ENCODE measurements around the gene CCDC85C.

CCDC85C gene

GRCh38 chr14:99568567-99569560 is 35.1 kb downstream of the CCDC85C start:
- Mint-ChIP-seq H3K4me1 (ENCODE audit: low read depth) (peaks cover 1% of the 10 kb centered on the region), H3K4me3 (no peak overlapping the region), H3K9me3 (no peaks in the 10 kb centered on the region), H3K27me3 (no peaks in the 10 kb centered on the region), H3K27ac (no peak overlapping the region), H3K36me3 (ENCODE audit: low read depth) (no peaks in the 10 kb centered on the region)
- DNase-seq: no peak

- no peak overlapping the region for H3K27ac Mint-ChIP-seq
Measured at GRCh38 chr14:99566390-99567354, 37.3 kb downstream of the CCDC85C start.

GRCh38 chr14:99566009-99566389 is 38.0 kb downstream of the CCDC85C start:
- Mint-ChIP-seq H3K27ac (no peak overlapping the region), H3K36me3 (ENCODE audit: low read depth) (no peaks in the 10 kb centered on the region), H3K9me3 (no peaks in the 10 kb centered on the region), H3K27me3 (no peaks in the 10 kb centered on the region), H3K4me3 (no peak overlapping the region), H3K4me1 (ENCODE audit: low read depth) (peaks cover 3% of the 10 kb centered on the region)
- no peak for DNase-seq

More at GRCh38 chr14:99566390-99567354, 37.3 kb downstream of the CCDC85C start:
- no peaks in the 10 kb centered on the region for H3K27me3 Mint-ChIP-seq
- no peaks in the 10 kb centered on the region for H3K9me3 Mint-ChIP-seq
- H3K4me1 Mint-ChIP-seq (ENCODE audit: low read depth): peaks cover 3% of the 10 kb centered on the region
- DNase-seq: no peak
- no peak overlapping the region for H3K4me3 Mint-ChIP-seq
- H3K36me3 Mint-ChIP-seq (ENCODE audit: low read depth): no peaks in the 10 kb centered on the region

GRCh38 chr14:99565383-99565782 is 38.6 kb downstream of the CCDC85C start:
- Mint-ChIP-seq H3K27me3 (no peaks in the 10 kb centered on the region), H3K4me3 (no peak overlapping the region), H3K36me3 (ENCODE audit: low read depth) (no peaks in the 10 kb centered on the region), H3K4me1 (ENCODE audit: low read depth) (peaks cover 3% of the 10 kb centered on the region), H3K27ac (no peak overlapping the region), H3K9me3 (no peaks in the 10 kb centered on the region)
- DNase-seq: no peak

- Mint-ChIP-seq H3K27ac (no peak overlapping the region), H3K4me1 (ENCODE audit: low read depth) (peaks cover 3% of the 10 kb centered on the region), H3K27me3 (no peaks in the 10 kb centered on the region), H3K9me3 (no peaks in the 10 kb centered on the region), H3K4me3 (no peak overlapping the region), H3K36me3 (ENCODE audit: low read depth) (no peaks in the 10 kb centered on the region)
- DNase-seq: no peak
Measured at GRCh38 chr14:99564926-99565259, 39.1 kb downstream of the CCDC85C start.

- Mint-ChIP-seq H3K9me3 (no peaks in the 10 kb centered on the region), H3K27me3 (no peaks in the 10 kb centered on the region), H3K4me3 (no peak overlapping the region), H3K4me1 (ENCODE audit: low read depth) (peaks cover 3% of the 10 kb centered on the region), H3K36me3 (ENCODE audit: low read depth) (no peaks in the 10 kb centered on the region), H3K27ac (no peak overlapping the region)
- DNase-seq: no peak
Measured at GRCh38 chr14:99564256-99564925, 39.6 kb downstream of the CCDC85C start.

GRCh38 chr14:99563749-99564129 is 40.3 kb downstream of the CCDC85C start:
- no peaks in the 10 kb centered on the region for H3K27me3 Mint-ChIP-seq
- no peak overlapping the region for H3K4me3 Mint-ChIP-seq
- no peak overlapping the region for H3K27ac Mint-ChIP-seq
- no peaks in the 10 kb centered on the region for H3K36me3 Mint-ChIP-seq (ENCODE audit: low read depth)
- no peak for DNase-seq
- H3K9me3 Mint-ChIP-seq: no peaks in the 10 kb centered on the region
- peaks cover 3% of the 10 kb centered on the region for H3K4me1 Mint-ChIP-seq (ENCODE audit: low read depth)

GRCh38 chr14:99562856-99563748 is 40.9 kb downstream of the CCDC85C start:
- no peak for DNase-seq
- Mint-ChIP-seq H3K27me3 (no peaks in the 10 kb centered on the region), H3K9me3 (no peaks in the 10 kb centered on the region), H3K27ac (no peak overlapping the region), H3K36me3 (ENCODE audit: low read depth) (no peaks in the 10 kb centered on the region), H3K4me1 (ENCODE audit: low read depth) (peaks cover 3% of the 10 kb centered on the region), H3K4me3 (no peak overlapping the region)

GRCh38 chr14:99561864-99562263 is 42.1 kb downstream of the CCDC85C start:
- no peaks in the 10 kb centered on the region for H3K9me3 Mint-ChIP-seq
- no peak overlapping the region for H3K4me3 Mint-ChIP-seq
- no peak for DNase-seq

GRCh38 chr14:99560922-99561683 is 42.9 kb downstream of the CCDC85C start:
- DNase-seq: no peak
- Mint-ChIP-seq H3K27ac (no peak overlapping the region), H3K4me3 (no peak overlapping the region), H3K36me3 (ENCODE audit: low read depth) (no peaks in the 10 kb centered on the region), H3K4me1 (ENCODE audit: low read depth) (peaks cover 3% of the 10 kb centered on the region), H3K9me3 (no peaks in the 10 kb centered on the region), H3K27me3 (no peaks in the 10 kb centered on the region)

More at GRCh38 chr14:99561864-99562263, 42.1 kb downstream of the CCDC85C start:
- Mint-ChIP-seq H3K4me1 (ENCODE audit: low read depth) (peaks cover 3% of the 10 kb centered on the region), H3K27me3 (no peaks in the 10 kb centered on the region), H3K36me3 (ENCODE audit: low read depth) (no peaks in the 10 kb centered on the region), H3K27ac (no peak overlapping the region)

GRCh38 chr14:99560403-99560802 is 43.6 kb downstream of the CCDC85C start:
- Mint-ChIP-seq H3K27ac (no peak overlapping the region), H3K4me1 (ENCODE audit: low read depth) (peaks cover 2% of the 10 kb centered on the region), H3K4me3 (no peak overlapping the region), H3K9me3 (no peaks in the 10 kb centered on the region), H3K36me3 (ENCODE audit: low read depth) (no peaks in the 10 kb centered on the region), H3K27me3 (no peaks in the 10 kb centered on the region)
- DNase-seq: no peak

GRCh38 chr14:99559286-99559990 is 44.6 kb downstream of the CCDC85C start:
- H3K4me1 Mint-ChIP-seq (ENCODE audit: low read depth): peaks cover 2% of the 10 kb centered on the region
- no peak overlapping the region for H3K4me3 Mint-ChIP-seq
- DNase-seq: no peak
- H3K9me3 Mint-ChIP-seq: no peaks in the 10 kb centered on the region
- H3K36me3 Mint-ChIP-seq (ENCODE audit: low read depth): no peaks in the 10 kb centered on the region
- H3K27me3 Mint-ChIP-seq: no peaks in the 10 kb centered on the region
- no peak overlapping the region for H3K27ac Mint-ChIP-seq
